ENCODE results near the gene CCR7. TPM values are rescaled to one million over a fixed set of nuclear protein-coding genes. Genes with fewer than 3 reads are reported as not detected.

The CCR7 gene
- total RNA-seq, 4 donors from 2014 or later: 0.14 to 5.4 (median 4.9) TPM; not detected in 1

DNA sequence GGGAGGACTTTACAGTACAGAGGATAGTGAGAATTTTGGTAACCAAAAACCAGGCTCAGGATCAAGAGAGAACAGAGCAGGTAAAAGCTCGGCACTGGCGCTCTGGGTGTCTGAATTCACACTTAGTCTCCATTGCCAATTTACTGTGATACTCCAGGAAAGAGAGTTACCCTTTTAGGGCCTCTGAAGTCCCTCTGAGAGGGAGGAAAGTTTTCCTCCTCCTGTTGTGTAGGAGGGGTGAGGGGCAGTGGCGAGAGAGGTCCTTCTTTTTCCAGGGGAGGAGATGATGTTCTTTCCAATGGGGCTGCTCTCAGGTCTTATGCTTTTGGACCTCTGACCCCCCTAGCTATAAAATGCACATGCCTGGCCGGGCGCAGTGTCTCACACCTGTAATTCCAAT is 58.5 kb downstream of the CCR7 start:
- Histone ChIP-seq H3K4me1 (peaks cover 0 to 2% (median under 1%) of the 10 kb centered on the region in 4 donors), H3K4me3 (no peak overlapping the region), H3K36me3 (no peaks in the 10 kb centered on the region), H3K27me3 (no peaks in the 10 kb centered on the region), H3K9me3 (no peaks in the 10 kb centered on the region), H3K27ac (no peak overlapping the region)
- 85% methylated on average over 5 of the region's 5 CpGs; no CpG with 5 or more reads in 1 of the 2 donors for WGBS, 2 donors (ENCODE audit: low coverage in 1 of 2)
- in situ Hi-C loops (cut with MboI; ENCODE audit: low pct_ligation_motif_present in 1 of 4, low pct_unique_long_range_greater_than_20kb in 1 of 4, low sequenced_read_pairs in 3 of 4): no loop called here
- TF ChIP-seq EP300 (IDR thresholded peaks at IDR 0.05; ENCODE audit: low read depth) (no peak), POLR2A (IDR thresholded peaks at IDR 0.05) (no peak), POLR2AphosphoS5 (IDR thresholded peaks at IDR 0.05) (no peak)
- TF ChIP-seq, protein P1, sequence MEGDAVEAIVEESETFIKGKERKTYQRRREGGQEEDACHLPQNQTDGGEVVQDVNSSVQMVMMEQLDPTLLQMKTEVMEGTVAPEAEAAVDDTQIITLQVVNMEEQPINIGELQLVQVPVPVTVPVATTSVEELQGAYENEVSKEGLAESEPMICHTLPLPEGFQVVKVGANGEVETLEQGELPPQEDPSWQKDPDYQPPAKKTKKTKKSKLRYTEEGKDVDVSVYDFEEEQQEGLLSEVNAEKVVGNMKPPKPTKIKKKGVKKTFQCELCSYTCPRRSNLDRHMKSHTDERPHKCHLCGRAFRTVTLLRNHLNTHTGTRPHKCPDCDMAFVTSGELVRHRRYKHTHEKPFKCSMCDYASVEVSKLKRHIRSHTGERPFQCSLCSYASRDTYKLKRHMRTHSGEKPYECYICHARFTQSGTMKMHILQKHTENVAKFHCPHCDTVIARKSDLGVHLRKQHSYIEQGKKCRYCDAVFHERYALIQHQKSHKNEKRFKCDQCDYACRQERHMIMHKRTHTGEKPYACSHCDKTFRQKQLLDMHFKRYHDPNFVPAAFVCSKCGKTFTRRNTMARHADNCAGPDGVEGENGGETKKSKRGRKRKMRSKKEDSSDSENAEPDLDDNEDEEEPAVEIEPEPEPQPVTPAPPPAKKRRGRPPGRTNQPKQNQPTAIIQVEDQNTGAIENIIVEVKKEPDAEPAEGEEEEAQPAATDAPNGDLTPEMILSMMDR (IDR thresholded peaks at IDR 0.05): no peak
- no peak for DNase-seq
- intact Hi-C loops (cut with DNase I; ENCODE audit: low total_unique reads): no loop called here

Other genes with a start within 250 kb of the CCR7 start
- not detected for gene GJD3, start 200.7 kb downstream of the CCR7 start, total RNA-seq
- 10 to 100 TPM in 1 of 4 donors, 1 to 10 TPM in 2, under 1 TPM in 1; 0.37 to 25.5 (median 7.5) TPM for gene TOP2A, start 147.6 kb downstream of the CCR7 start, total RNA-seq
- 100 to 1,000 TPM in 3 of 4 donors, 10 to 100 TPM in 1; 98.4 to 302 (median 166) TPM for gene IGFBP4, start 122.0 kb downstream of the CCR7 start, total RNA-seq
- gene TNS4, start 63.8 kb downstream of the CCR7 start, total RNA-seq: 1 to 10 TPM in 3 of 4 donors, not detected in 1; 1.2 to 4.2 (median 2.5) TPM
- gene SMARCE1, start 82.3 kb upstream of the CCR7 start, total RNA-seq: 10 to 100 TPM; 43.0 to 87.2 (median 61.6) TPM
- gene KRT222, start 99.7 kb upstream of the CCR7 start, total RNA-seq: under 1 TPM in 2 of 4 donors, not detected in 2; 0.27 to 0.48 TPM
- 10 to 100 TPM in 1 of 4 donors, 1 to 10 TPM in 1, under 1 TPM in 1, not detected in 1; 0.64 to 13.5 (median 4.9) TPM for gene KRT24, start 138.3 kb upstream of the CCR7 start, total RNA-seq
- gene KRT25, start 189.9 kb upstream of the CCR7 start, total RNA-seq: not detected
- not detected for gene KRT26, start 206.7 kb upstream of the CCR7 start, total RNA-seq
- gene KRT27, start 217.1 kb upstream of the CCR7 start, total RNA-seq: 1 to 10 TPM in 1 of 4 donors, not detected in 3; 1.1 TPM
- gene KRT28, start 234.5 kb upstream of the CCR7 start, total RNA-seq: not detected